Progenitor cell of endocrine pancreas (in vitro differentiated cells): ENCODE data around the gene TRABD2B. TPM values are rescaled to one million over a fixed set of nuclear protein-coding genes. Genes with fewer than 3 reads are reported as not detected.

Experiments
- DNase-seq: peaks from one replicate; pipeline ENCODE4 v3.0.0; 2021; ENCODE audit warnings: low spot score; ENCODE audit not compliant: unreplicated experiment
- H3K27ac Mint-ChIP-seq: 2 replicates; pipeline ENCODE4 v1.8.0; 2021; ENCODE audit warnings: mild to moderate bottlenecking, moderate library complexity, mixed read lengths
- H3K27me3 Mint-ChIP-seq: 2 replicates; pipeline ENCODE4 v1.8.0; 2021; ENCODE audit warnings: mixed read lengths
- H3K36me3 Mint-ChIP-seq: 2 replicates; pipeline ENCODE4 v1.8.0; 2022; ENCODE audit warnings: mixed read lengths; ENCODE audit not compliant: insufficient read depth
- H3K4me1 Mint-ChIP-seq: 2 replicates; pipeline ENCODE4 v1.8.0; 2021; ENCODE audit warnings: low read depth, mixed read lengths
- H3K4me3 Mint-ChIP-seq: 2 replicates; pipeline ENCODE4 v1.8.0; 2021; ENCODE audit warnings: low read depth, mild to moderate bottlenecking, moderate library complexity, mixed read lengths
- H3K9me3 Mint-ChIP-seq: 2 replicates; pipeline ENCODE4 v1.8.0; 2021; ENCODE audit warnings: low read depth, mixed read lengths
- CTCF ChIP-seq: fragments of 200-600 bp; sonication (generic); IDR thresholded peaks from one replicate; pipeline ENCODE4 v1.5.0; 2021; ENCODE audit warnings: antibody characterized with exemption, mild to moderate bottlenecking; ENCODE audit not compliant: unreplicated experiment
- total RNA-seq: library from RNA; stranded (reverse); gene quantifications from 2 replicates; pipeline ENCODE4 v1.2.1, GENCODE V29; 2021

The TRABD2B gene
- total RNA-seq, 1 donor from 2014 or later, result 14.5 TPM

- no peaks in the 10 kb centered on the region for H3K9me3 Mint-ChIP-seq
- no peak overlapping the region for H3K4me3 Mint-ChIP-seq
- H3K27me3 Mint-ChIP-seq, result no peaks in the 10 kb centered on the region
- H3K4me1 Mint-ChIP-seq, result peaks cover 1% of the 10 kb centered on the region
- DNase-seq, result no peak
- H3K36me3 Mint-ChIP-seq, result no peaks in the 10 kb centered on the region
- no peak overlapping the region for H3K27ac Mint-ChIP-seq
- no peak for TF ChIP-seq CTCF
These were observed 108.9 kb downstream of the TRABD2B start for GRCh38 chr1:47888294-47888629.

- Mint-ChIP-seq H3K27ac (no peak overlapping the region), H3K9me3 (no peaks in the 10 kb centered on the region), H3K4me3 (no peak overlapping the region), H3K36me3 (no peaks in the 10 kb centered on the region), H3K27me3 (no peaks in the 10 kb centered on the region), H3K4me1 (peaks cover 1% of the 10 kb centered on the region)
- no peak for TF ChIP-seq CTCF
- no peak for DNase-seq
These were observed 109.5 kb downstream of the TRABD2B start for GRCh38 chr1:47887475-47888293.

- Mint-ChIP-seq H3K4me3 (no peak overlapping the region), H3K4me1 (peaks cover 6% of the 10 kb centered on the region), H3K27ac (no peak overlapping the region), H3K36me3 (no peaks in the 10 kb centered on the region), H3K9me3 (no peaks in the 10 kb centered on the region), H3K27me3 (no peaks in the 10 kb centered on the region)
- no peak for DNase-seq
- TF ChIP-seq CTCF, result no peak
These were observed 110.1 kb downstream of the TRABD2B start for GRCh38 chr1:47887060-47887459.

GRCh38 chr1:47886141-47886540, 111.0 kb downstream of the TRABD2B start:
- no peak overlapping the region for H3K27ac Mint-ChIP-seq
- H3K4me3 Mint-ChIP-seq, result no peak overlapping the region
- TF ChIP-seq CTCF, result no peak
- H3K27me3 Mint-ChIP-seq, result no peaks in the 10 kb centered on the region
- no peaks in the 10 kb centered on the region for H3K36me3 Mint-ChIP-seq
- no peaks in the 10 kb centered on the region for H3K9me3 Mint-ChIP-seq
- H3K4me1 Mint-ChIP-seq, result peaks cover 11% of the 10 kb centered on the region
- DNase-seq, result no peak

- Mint-ChIP-seq H3K36me3 (no peaks in the 10 kb centered on the region), H3K27me3 (no peaks in the 10 kb centered on the region), H3K9me3 (no peaks in the 10 kb centered on the region), H3K4me1 (peaks cover 11% of the 10 kb centered on the region), H3K4me3 (no peak overlapping the region), H3K27ac (peak overlapping the region; percentile 46)
- DNase-seq, result no peak
- TF ChIP-seq CTCF, result no peak
These were observed 111.9 kb downstream of the TRABD2B start for GRCh38 chr1:47885062-47885830.
